IMR-90 (cell line): ENCODE results near the gene CCNC. TPM values are rescaled to one million over a fixed set of nuclear protein-coding genes. Genes with fewer than 3 reads are reported as not detected.

Experiments
- ATAC-seq: fragments of 200-7000 bp; cut with Tn5 transposase; 2 replicates; pipeline ENCODE4 v1.9.1; 2020; ENCODE audit warnings: low read depth, mild to moderate bottlenecking, moderate library complexity
- BruUV-seq: library from RNA; stranded (reverse); fragments of 400-500 nt; replicated peaks from 2 replicates; lab custom pipeline; 2021; lab: Mats Ljungman, UMichigan
- CTCF ChIA-PET: fragments of 300-600 bp; formaldehyde crosslinking; extraction: SDS; loops from one replicate; lab custom pipeline; 2021; ENCODE audit warnings: antibody characterized with exemption; lab: Yijun Ruan, JAX
- POLR2A ChIA-PET: fragments of 300-600 bp; sonication (Branson Sonifier 250); formaldehyde crosslinking; loops from one replicate; lab custom pipeline; 2022; ENCODE audit warnings: antibody characterized with exemption; ENCODE audit not compliant: unreplicated experiment; lab: Charles Lee
- DNase-seq: peaks from one replicate; pipeline ENCODE4 v3.0.0; 2013
- H2AFZ ChIP-seq: replicated peaks from 2 replicates; pipeline ENCODE3; 2013; ENCODE audit warnings: low read length, mild to moderate bottlenecking; ENCODE audit not compliant: poor library complexity
- H2AK5ac ChIP-seq: 2 replicates; pipeline ENCODE4 v1.6.1; 2013; ENCODE audit warnings: low read depth, low read length, inconsistent platforms
- H2AK9ac ChIP-seq: replicated peaks from 2 replicates; pipeline ENCODE3; 2013; ENCODE audit warnings: mild to moderate bottlenecking, low read depth, low read length, moderate library complexity; ENCODE audit not compliant: poor library complexity
- H2BK120ac ChIP-seq: 2 replicates; pipeline ENCODE4 v1.6.1; 2013; ENCODE audit warnings: low read depth, low read length, inconsistent platforms
- H2BK15ac ChIP-seq: 3 replicates; pipeline ENCODE4 v1.6.1; 2013; ENCODE audit warnings: low read depth, low read length, inconsistent platforms
- H2BK20ac ChIP-seq: 2 replicates; pipeline ENCODE4 v1.6.1; 2013; ENCODE audit warnings: low read depth, mild to moderate bottlenecking, inconsistent platforms, low read length, moderate library complexity
- H2BK5ac ChIP-seq: 2 replicates; pipeline ENCODE4 v1.6.1; 2013; ENCODE audit warnings: mild to moderate bottlenecking, low read depth, low read length, inconsistent platforms; ENCODE audit not compliant: poor library complexity, severe bottlenecking
- H3K14ac ChIP-seq: replicated peaks from 2 replicates; pipeline ENCODE4 v1.6.1; 2013; ENCODE audit warnings: low read depth, low read length, inconsistent platforms
- H3K18ac ChIP-seq: 2 replicates; pipeline ENCODE4 v1.6.1; 2013; ENCODE audit warnings: low read depth, low read length, control low read depth
- H3K23ac ChIP-seq: 2 replicates; pipeline ENCODE4 v1.6.1; 2013; ENCODE audit warnings: low read depth, low read length, inconsistent platforms
- H3K27ac ChIP-seq: 2 replicates; pipeline ENCODE4 v1.5.1; 2013; ENCODE audit warnings: mild to moderate bottlenecking, control low read depth, low read length; ENCODE audit not compliant: insufficient read depth
- H3K27me3 ChIP-seq: 2 replicates; pipeline ENCODE4 v1.6.1; 2013; ENCODE audit warnings: low read length; ENCODE audit not compliant: control insufficient read depth, insufficient read depth
- H3K36me3 ChIP-seq: 2 replicates; pipeline ENCODE4 v1.6.1; 2013; ENCODE audit warnings: low read length, mixed read lengths; ENCODE audit not compliant: control insufficient read depth, insufficient read depth
- H3K4ac ChIP-seq: 2 replicates; pipeline ENCODE4 v1.6.1; 2013; ENCODE audit warnings: low read depth, low read length, inconsistent platforms
- H3K4me1 ChIP-seq: 2 replicates; pipeline ENCODE4 v1.6.1; 2013; ENCODE audit warnings: low read length, mixed read lengths; ENCODE audit not compliant: control insufficient read depth, insufficient read depth
- H3K4me2 ChIP-seq: 2 replicates; pipeline ENCODE4 v1.6.1; 2013; ENCODE audit warnings: low read depth, mild to moderate bottlenecking, control low read depth, low read length, moderate library complexity
- H3K4me3 ChIP-seq: 2 replicates; pipeline ENCODE4 v1.5.1; 2013; ENCODE audit warnings: low read depth, mild to moderate bottlenecking, control low read depth, low read length, moderate library complexity; ENCODE audit not compliant: insufficient read depth
- H3K56ac ChIP-seq: 2 replicates; pipeline ENCODE4 v1.6.1; 2013; ENCODE audit warnings: low read length, inconsistent platforms; ENCODE audit not compliant: insufficient read depth; ENCODE audit errors: extremely low read depth
- H3K79me1 ChIP-seq, 2 experiments: 2 replicates each; pipeline ENCODE4 v1.6.1; 2013; ENCODE audit warnings: low read length in 2 of 2, inconsistent platforms in 1 of 2, low read depth in 1 of 2
- H3K9ac ChIP-seq: 2 replicates; pipeline ENCODE4 v1.6.1; 2013; ENCODE audit warnings: low read depth, low read length, control low read depth
- H3K9me1 ChIP-seq: 2 replicates; pipeline ENCODE4 v1.6.1; 2013; ENCODE audit warnings: low read length, inconsistent platforms; ENCODE audit not compliant: insufficient read depth
- H3K9me3 ChIP-seq: 2 replicates; pipeline ENCODE4 v1.6.1; 2013; ENCODE audit warnings: low read length; ENCODE audit not compliant: control insufficient read depth, insufficient read depth
- H4K20me1 ChIP-seq: 2 replicates; pipeline ENCODE4 v1.6.1; 2013; ENCODE audit warnings: low read length, inconsistent platforms; ENCODE audit not compliant: insufficient read depth
- H4K5ac ChIP-seq: 2 replicates; pipeline ENCODE4 v1.6.1; 2013; ENCODE audit warnings: mild to moderate bottlenecking, low read depth, low read length, control low read depth
- H4K8ac ChIP-seq, 2 experiments: 2 replicates each; pipeline ENCODE4 v1.6.1; 2013; ENCODE audit warnings: low read depth in 2 of 2, low read length in 2 of 2, control low read depth in 1 of 2, inconsistent platforms in 1 of 2
- H4K91ac ChIP-seq: 2 replicates; pipeline ENCODE4 v1.6.1; 2013; ENCODE audit warnings: low read depth, low read length, inconsistent platforms; ENCODE audit not compliant: insufficient read depth
- CTCF ChIP-seq: conservative IDR thresholded peaks from 2 replicates; pipeline ENCODE4 v1.5.1; 2012; ENCODE audit warnings: mild to moderate bottlenecking, low read depth, low read length, improper control_type of control experiment
- RAD21 ChIP-seq: IDR thresholded peaks from 2 replicates; pipeline ENCODE4 v1.6.1; 2012; ENCODE audit warnings: low read length, improper control_type of control experiment
- WGBS, 2 experiments: methylation state at CpG; one replicate each; pipeline versions ENCODE4 v1.1.5 to v1.1.7; 2013; ENCODE audit warnings: missing lambda C conversion rate in 2 of 2; ENCODE audit not compliant: insufficient read length in 1 of 2; ENCODE audit errors: extremely low coverage in 2 of 2; 5-methylcytosine and 5-hydroxymethylcytosine counted together
- dilution Hi-C: fragments of 300-500 bp; cut with HindIII; formaldehyde crosslinking; loops from one replicate; pipeline ENCODE4 v1.14.3; 2018; ENCODE audit warnings: low sequenced_read_pairs; ENCODE audit not compliant: unreplicated experiment
- in situ Hi-C: fragments of 300-500 bp; cut with MboI; formaldehyde crosslinking; loops from 3 replicates; pipeline ENCODE4 v1.14.3; 2019; ENCODE audit warnings: low sequenced_read_pairs, inconsistent platforms, mixed read lengths
- intact Hi-C: fragments of 100-400 bp; cut with micrococcal nuclease; formaldehyde crosslinking; loops from 2 replicates; pipeline ENCODE4 v1.10.0; 2022
- polyA plus RNA-seq, 3 experiments: library from polyadenylated mRNA; depleted of rRNA; stranded (reverse); fragments of >200 nt; gene quantifications; 2 replicates each; pipeline ENCODE4 v1.2.3, GENCODE V29; 2012; ENCODE audit warnings: low replicate concordance in 1 of 3
- total RNA-seq: library from RNA; depleted of rRNA; stranded (reverse); fragments of >200 nt; gene quantifications from 2 replicates; pipeline ENCODE4 v1.2.3, GENCODE V29; 2012

Gene CCNC
- total and polyA plus RNA-seq, 2 of the 4 experiments (the other 2 are of a cell fraction): 30.1 to 95.7 TPM

- Histone ChIP-seq H3K4ac (no peak overlapping the region), H3K14ac (no peak overlapping the region), H2AK5ac (no peak overlapping the region), H2BK20ac (no peak overlapping the region), H4K91ac (no peak overlapping the region), H3K27ac (no peak overlapping the region), H3K4me1 (no peaks in the 10 kb centered on the region), H2BK15ac (no peak overlapping the region), H3K27me3 (peaks cover 77% of the 10 kb centered on the region), H3K4me3 (peak overlapping the region; percentile 12), H3K18ac (no peak overlapping the region), H3K79me1 (no peaks in the 10 kb centered on the region), H3K56ac (no peak overlapping the region), H4K8ac (no peak overlapping the region), H2AK9ac (no peak overlapping the region), H2BK5ac (no peak overlapping the region), H3K9me3 (peaks cover 13% of the 10 kb centered on the region), H3K36me3 (no peaks in the 10 kb centered on the region), H4K5ac (no peak overlapping the region), H4K20me1 (no peaks in the 10 kb centered on the region), H3K9me1 (peaks cover 3% of the 10 kb centered on the region; the same call in 1 of the 2 replicates), H2AFZ (peak overlapping the region; percentile 81), H3K23ac (no peak overlapping the region), H2BK120ac (no peak overlapping the region), H3K4me2 (peak overlapping the region; percentile 81; the same call in 1 of the 2 replicates), H3K9ac (no peak overlapping the region)
- CTCF ChIA-PET: no interaction called here
- peak; percentile 18 for DNase-seq
- BruUV-seq: no TSS peak
- intact Hi-C loops (no loop called here), dilution Hi-C loops (no loop called here), in situ Hi-C loops (no loop called here)
- peak; percentile 80 for ATAC-seq
- POLR2A ChIA-PET: no interaction called here
- 0% methylated on average over 14 of the region's 37 CpGs; no CpG with 5 or more reads in 1 of the 2 experiments for WGBS, 2 experiments
- TF ChIP-seq CTCF (peak; percentile 35), RAD21 (no peak)
These were observed 44.9 kb upstream of the CCNC start for GRCh38 chr6:99613409-99613704.
